Aorta (tissue), 5 donors: Measurements from ENCODE around the gene STK32B. TPM values are rescaled to one million over a fixed set of nuclear protein-coding genes. Genes with fewer than 3 reads are reported as not detected.

Source experiments
- ATAC-seq: fragments of 200-7000 bp; cut with Tn5 transposase; one replicate; pipeline ENCODE4 v1.9.1; 2022; ENCODE audit warnings: moderate library complexity; ENCODE audit not compliant: low FRiP score
- DNase-seq, 2 donors: peaks; one replicate each; pipeline ENCODE4 v3.0.0-alpha.2; 2020
- H3K27ac ChIP-seq, 2 donors: one replicate each; pipeline ENCODE4 v1.5.1; 2013; ENCODE audit warnings: low read length in 2 of 2, mild to moderate bottlenecking in 2 of 2, moderate library complexity in 2 of 2, control low read depth in 1 of 2, inconsistent platforms in 1 of 2, low read depth in 1 of 2
- H3K27me3 ChIP-seq, 2 donors: one replicate each; pipeline ENCODE4 v1.6.1; 2013; ENCODE audit warnings: control low read depth in 1 of 2, low read length in 1 of 2, mild to moderate bottlenecking in 1 of 2, moderate library complexity in 1 of 2; ENCODE audit not compliant: insufficient read depth in 2 of 2, control insufficient read depth in 1 of 2
- H3K36me3 ChIP-seq, 2 donors: one replicate each; pipeline ENCODE4 v1.6.1; 2013; ENCODE audit warnings: control low read depth in 1 of 2, low read length in 1 of 2, mild to moderate bottlenecking in 1 of 2; ENCODE audit not compliant: insufficient read depth in 2 of 2, control insufficient read depth in 1 of 2
- H3K4me1 ChIP-seq, 2 donors: one replicate each; pipeline ENCODE4 v1.6.1; 2013; ENCODE audit warnings: low read length in 2 of 2, control low read depth in 1 of 2, mild to moderate bottlenecking in 1 of 2, moderate library complexity in 1 of 2; ENCODE audit not compliant: insufficient read depth in 2 of 2, control insufficient read depth in 1 of 2
- H3K4me3 ChIP-seq, 2 donors: one replicate each; pipeline ENCODE4 v1.5.1; 2013; ENCODE audit warnings: low read length in 2 of 2, control low read depth in 1 of 2, mild to moderate bottlenecking in 1 of 2
- H3K9me3 ChIP-seq: one replicate; pipeline ENCODE4 v1.6.1; 2013; ENCODE audit warnings: mild to moderate bottlenecking, low read length; ENCODE audit not compliant: control insufficient read depth
- WGBS, 2 donors: extraction: QIAGEN DNeasy Blood & Tissue Kit; methylation state at CpG; one replicate each; pipeline ENCODE4 v1.1.7; 2013; 5-methylcytosine and 5-hydroxymethylcytosine counted together
- intact Hi-C, 2 donors: fragments of 100-400 bp; cut with DNase I; formaldehyde crosslinking; loops; one replicate each; pipeline versions ENCODE4 v1.14.2 to v1.15.0; 2022
- polyA plus RNA-seq, 2 donors: library from polyadenylated mRNA; stranded (reverse); fragments of 200-250 nt; gene quantifications; one replicate each; pipeline ENCODE4 v1.2.3, GENCODE V29; 2013
- total RNA-seq, 2 donors: library from RNA; stranded (reverse); fragmentation: NEBNext Ultra II Directional; extraction: Animal tissue kit (Norgen Biotek cat#: 25700); gene quantifications; one replicate each; pipeline ENCODE4 v1.2.1, GENCODE V29; 2021
- donor health status: healthy with polysubstance abuse.
- donor health status: Bipolar disorder and iron deficiency.
- donor health status: DM: no; HTN: no; CAD: no.
- donor health status: DM: no; HTN: no; CAD: no.
- donor health status: DM: yes; HTN: yes; CAD: no.

The STK32B gene
- total and polyA plus RNA-seq, 4 donors, result 0.63 to 4.1 (median 1.9) TPM

GRCh38 chr4:5460106-5460801, 409.0 kb downstream of the STK32B start:
- ATAC-seq (no peak), DNase-seq (no peak)
- Histone ChIP-seq H3K36me3 (no peaks in the 10 kb centered on the region), H3K27ac (no peak overlapping the region), H3K27me3 (no peaks in the 10 kb centered on the region), H3K4me3 (no peak overlapping the region), H3K4me1 (no peaks in the 10 kb centered on the region), H3K9me3 (no peaks in the 10 kb centered on the region)
- WGBS, 2 donors, result 78 to 80% methylated on average over 14 of the region's 14 CpGs
- intact Hi-C loops, result no loop called here

GRCh38 chr4:5461477-5461876, 410.2 kb downstream of the STK32B start:
- intact Hi-C loops, result no loop called here
- Histone ChIP-seq H3K4me1 (no peaks in the 10 kb centered on the region), H3K9me3 (no peaks in the 10 kb centered on the region), H3K4me3 (no peak overlapping the region), H3K27ac (no peak overlapping the region), H3K27me3 (no peaks in the 10 kb centered on the region), H3K36me3 (no peaks in the 10 kb centered on the region)
- DNase-seq (no peak), ATAC-seq (no peak)
- WGBS, 2 donors, result 87 to 88% methylated on average over 13 of the region's 13 CpGs

GRCh38 chr4:5462254-5462835, 411.1 kb downstream of the STK32B start:
- DNase-seq (no peak), ATAC-seq (no peak)
- Histone ChIP-seq H3K27ac (no peak overlapping the region), H3K36me3 (no peaks in the 10 kb centered on the region), H3K27me3 (no peaks in the 10 kb centered on the region), H3K4me3 (no peak overlapping the region), H3K9me3 (no peaks in the 10 kb centered on the region), H3K4me1 (no peaks in the 10 kb centered on the region)
- 85 to 86% methylated on average over 6 to 7 of the region's 7 CpGs for WGBS, 2 donors
- intact Hi-C loops, result no loop called here

GRCh38 chr4:5462896-5463295, 411.6 kb downstream of the STK32B start:
- Histone ChIP-seq H3K27ac (no peak overlapping the region), H3K4me1 (no peaks in the 10 kb centered on the region), H3K4me3 (no peak overlapping the region), H3K36me3 (no peaks in the 10 kb centered on the region), H3K27me3 (no peaks in the 10 kb centered on the region), H3K9me3 (no peaks in the 10 kb centered on the region)
- WGBS, 2 donors, result 83 to 86% methylated on average over 14 of the region's 14 CpGs
- intact Hi-C loops, result no loop called here
- DNase-seq (no peak), ATAC-seq (no peak)

- 90 to 91% methylated on average over 1 of the region's 1 CpG for WGBS, 2 donors
- no peak for DNase-seq
- intact Hi-C loops, result no loop called here
- no peaks in the 10 kb centered on the region for H3K9me3 ChIP-seq
- no peak overlapping the region for H3K4me3 ChIP-seq
- no peaks in the 10 kb centered on the region for H3K4me1 ChIP-seq
- ATAC-seq, result no peak
- H3K36me3 ChIP-seq, result no peaks in the 10 kb centered on the region
- H3K27ac ChIP-seq, result no peak overlapping the region
- H3K27me3 ChIP-seq, result no peaks in the 10 kb centered on the region
Observed at GRCh38 chr4:5463361-5463760, 412.1 kb downstream of the STK32B start.

- Histone ChIP-seq H3K27ac (no peak overlapping the region), H3K4me3 (no peak overlapping the region), H3K27me3 (no peaks in the 10 kb centered on the region), H3K36me3 (no peaks in the 10 kb centered on the region), H3K9me3 (no peaks in the 10 kb centered on the region), H3K4me1 (no peaks in the 10 kb centered on the region)
- ATAC-seq, result no peak
- DNase-seq, result no peak
- WGBS, 2 donors, result 89 to 93% methylated on average over 15 of the region's 15 CpGs
- intact Hi-C loops, result no loop called here
Observed at GRCh38 chr4:5463936-5464650, 412.8 kb downstream of the STK32B start.

- intact Hi-C loops, result no loop called here
- no peak for DNase-seq
- no peaks in the 10 kb centered on the region for H3K36me3 ChIP-seq
Observed at GRCh38 chr4:5465529-5465928, 414.2 kb downstream of the STK32B start.

GRCh38 chr4:5465956-5466355, 414.7 kb downstream of the STK32B start:
- H3K27me3 ChIP-seq, result no peaks in the 10 kb centered on the region
- 80 to 83% methylated on average over 8 to 9 of the region's 9 CpGs for WGBS, 2 donors
- no peak overlapping the region for H3K27ac ChIP-seq
- ATAC-seq (no peak), DNase-seq (no peak)
- H3K4me1 ChIP-seq, result no peaks in the 10 kb centered on the region
- no peak overlapping the region for H3K4me3 ChIP-seq
- no peaks in the 10 kb centered on the region for H3K9me3 ChIP-seq
- intact Hi-C loops, result no loop called here
- no peaks in the 10 kb centered on the region for H3K36me3 ChIP-seq

More at GRCh38 chr4:5465529-5465928, 414.2 kb downstream of the STK32B start:
- Histone ChIP-seq H3K27me3 (no peaks in the 10 kb centered on the region), H3K4me1 (no peaks in the 10 kb centered on the region), H3K9me3 (no peaks in the 10 kb centered on the region), H3K27ac (no peak overlapping the region), H3K4me3 (no peak overlapping the region)
- no peak for ATAC-seq
- 88 to 91% methylated on average over 4 of the region's 4 CpGs for WGBS, 2 donors

GRCh38 chr4:5467111-5467510, 415.8 kb downstream of the STK32B start:
- H3K4me3 ChIP-seq, result no peak overlapping the region
- H3K4me1 ChIP-seq, result no peaks in the 10 kb centered on the region
- no peak overlapping the region for H3K27ac ChIP-seq
- DNase-seq (no peak), ATAC-seq (no peak)
- WGBS, 2 donors, result 82 to 88% methylated on average over 13 of the region's 13 CpGs
- no peaks in the 10 kb centered on the region for H3K9me3 ChIP-seq
- intact Hi-C loops, result no loop called here
- H3K27me3 ChIP-seq, result no peaks in the 10 kb centered on the region
- no peaks in the 10 kb centered on the region for H3K36me3 ChIP-seq
